Uterus (tissue), 4 donors: ENCODE data around the gene NR1I3. TPM values are rescaled to one million over a fixed set of nuclear protein-coding genes. Genes with fewer than 3 reads are reported as not detected.
"Not testable (repeated sequence)": the region's sequence is repeated elsewhere in the genome, so short reads cannot be mapped to it uniquely, and the experiment has no call there.

ENCODE experiments used
- DNase-seq, 2 donors: peaks; one replicate each; pipeline ENCODE4 v3.0.0-alpha.2; 2019 to 2020
- H3K27ac ChIP-seq, 2 donors: fragments of 200-600 bp; sonication (generic); 1 replicate in 1 of 2; 2 replicates in 1 of 2; pipeline ENCODE4 v1.5.1; 2016 to 2018
- H3K27me3 ChIP-seq, 2 donors: fragments of 200-600 bp; sonication (generic); one replicate each; pipeline ENCODE4 v1.5.1; 2018 to 2019; ENCODE audit warnings: control low read depth in 1 of 2
- H3K36me3 ChIP-seq, 2 donors: fragments of 200-600 bp; sonication (generic); one replicate each; pipeline ENCODE4 v1.5.1; 2019; ENCODE audit warnings: control low read depth in 1 of 2
- H3K4me1 ChIP-seq, 2 donors: fragments of 200-600 bp; sonication (generic); one replicate each; pipeline ENCODE4 v1.5.1; 2018 to 2019; ENCODE audit warnings: control low read depth in 1 of 2
- H3K4me3 ChIP-seq, 2 donors: fragments of 200-600 bp; sonication (generic); 1 replicate in 1 of 2; 2 replicates in 1 of 2; pipeline ENCODE4 v1.5.1; 2018 to 2019; ENCODE audit warnings: mild to moderate bottlenecking in 1 of 2
- H3K9me3 ChIP-seq, 2 donors: fragments of 200-600 bp; sonication (generic); one replicate each; pipeline ENCODE4 v1.5.1; 2019; ENCODE audit warnings: control low read depth in 1 of 2
- POLR2A ChIP-seq, 2 donors: fragments of 450-650 bp; IDR thresholded peaks; one replicate each; pipeline ENCODE4 v1.6.1; 2016; ENCODE audit warnings: antibody characterized with exemption in 2 of 2, mild to moderate bottlenecking in 1 of 2, moderate library complexity in 1 of 2
- intact Hi-C: fragments of 100-400 bp; cut with DNase I; formaldehyde crosslinking; loops from one replicate; pipeline ENCODE4 v1.15.1; 2023; ENCODE audit warnings: low total_unique reads
- total RNA-seq, 4 donors: library from RNA; depleted of rRNA in 3 of 4; stranded (reverse); fragments of >200 nt in 3 of 4; gene quantifications; one replicate each; pipeline versions ENCODE4 v1.1.0 to v1.2.4, GENCODE V29; 2014 to 2023
- TF ChIP-seq, protein P1 (sequence below), 4 experiments: fragments of 200-600 bp in 2 of 4; fragments of 450-650 bp in 2 of 4; sonication (generic) in 2 of 4; IDR thresholded peaks; one replicate each; pipeline ENCODE4 v1.5.1; 2016 to 2019; ENCODE audit warnings: antibody characterized with exemption in 4 of 4, mild to moderate bottlenecking in 2 of 4, moderate library complexity in 1 of 4
- donor health status: DM: yes; HTN: yes; CAD: no.

Gene NR1I3
- total RNA-seq, 4 donors from 2014 or later, result not detected

GRCh38 chr1:161259345-161259702 lies 21.3 kb upstream of the NR1I3 start:
- Histone ChIP-seq H3K9me3 (no peaks in the 10 kb centered on the region), H3K4me1 (no peaks in the 10 kb centered on the region), H3K36me3 (no peaks in the 10 kb centered on the region), H3K27ac (no peak overlapping the region), H3K4me3 (peak overlapping the region in 1 of 2 donors; percentile 35), H3K27me3 (peaks cover 3 to 10% of the 10 kb centered on the region in 2 donors)
- TF ChIP-seq POLR2A (IDR thresholded peaks at IDR 0.05), result no peak
- TF ChIP-seq, protein P1, sequence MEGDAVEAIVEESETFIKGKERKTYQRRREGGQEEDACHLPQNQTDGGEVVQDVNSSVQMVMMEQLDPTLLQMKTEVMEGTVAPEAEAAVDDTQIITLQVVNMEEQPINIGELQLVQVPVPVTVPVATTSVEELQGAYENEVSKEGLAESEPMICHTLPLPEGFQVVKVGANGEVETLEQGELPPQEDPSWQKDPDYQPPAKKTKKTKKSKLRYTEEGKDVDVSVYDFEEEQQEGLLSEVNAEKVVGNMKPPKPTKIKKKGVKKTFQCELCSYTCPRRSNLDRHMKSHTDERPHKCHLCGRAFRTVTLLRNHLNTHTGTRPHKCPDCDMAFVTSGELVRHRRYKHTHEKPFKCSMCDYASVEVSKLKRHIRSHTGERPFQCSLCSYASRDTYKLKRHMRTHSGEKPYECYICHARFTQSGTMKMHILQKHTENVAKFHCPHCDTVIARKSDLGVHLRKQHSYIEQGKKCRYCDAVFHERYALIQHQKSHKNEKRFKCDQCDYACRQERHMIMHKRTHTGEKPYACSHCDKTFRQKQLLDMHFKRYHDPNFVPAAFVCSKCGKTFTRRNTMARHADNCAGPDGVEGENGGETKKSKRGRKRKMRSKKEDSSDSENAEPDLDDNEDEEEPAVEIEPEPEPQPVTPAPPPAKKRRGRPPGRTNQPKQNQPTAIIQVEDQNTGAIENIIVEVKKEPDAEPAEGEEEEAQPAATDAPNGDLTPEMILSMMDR (IDR thresholded peaks at IDR 0.05), result no peak
- DNase-seq, result no peak
- intact Hi-C loops, result no loop called here

- intact Hi-C loops, result no loop called here
- peak in 1 of 2 donors; percentile 18 for DNase-seq
- Histone ChIP-seq H3K4me3 (peak within 1 kb of the TSS; percentile 28 to 35), H3K36me3 (no peaks in the 10 kb centered on the region), H3K9me3 (no peaks in the 10 kb centered on the region), H3K27me3 (peaks cover 3 to 10% of the 10 kb centered on the region in 2 donors), H3K4me1 (no peaks in the 10 kb centered on the region), H3K27ac (no peak within 1 kb of the TSS)
- no peak for TF ChIP-seq POLR2A (IDR thresholded peaks at IDR 0.05)
- TF ChIP-seq, protein P1 (IDR thresholded peaks at IDR 0.05), result no peak
Observed at GRCh38 chr1:161258439-161259344, 20.7 kb upstream of the NR1I3 start, which contains the start of gene PCP4L1. Gene PCP4L1 (plus strand): TSS chr1:161258745. CDS start chr1:161258975, 230 bp downstream.

- intact Hi-C loops, H3K9me3 ChIP-seq, H3K36me3 ChIP-seq, H3K27ac ChIP-seq, DNase-seq, H3K4me1 ChIP-seq, H3K4me3 ChIP-seq: not testable (repeated sequence)
- H3K27me3 ChIP-seq, result peaks cover 3 to 10% of the 10 kb centered on the region in 2 donors
Observed at GRCh38 chr1:161257109-161257508, 19.1 kb upstream of the NR1I3 start.

DNA sequence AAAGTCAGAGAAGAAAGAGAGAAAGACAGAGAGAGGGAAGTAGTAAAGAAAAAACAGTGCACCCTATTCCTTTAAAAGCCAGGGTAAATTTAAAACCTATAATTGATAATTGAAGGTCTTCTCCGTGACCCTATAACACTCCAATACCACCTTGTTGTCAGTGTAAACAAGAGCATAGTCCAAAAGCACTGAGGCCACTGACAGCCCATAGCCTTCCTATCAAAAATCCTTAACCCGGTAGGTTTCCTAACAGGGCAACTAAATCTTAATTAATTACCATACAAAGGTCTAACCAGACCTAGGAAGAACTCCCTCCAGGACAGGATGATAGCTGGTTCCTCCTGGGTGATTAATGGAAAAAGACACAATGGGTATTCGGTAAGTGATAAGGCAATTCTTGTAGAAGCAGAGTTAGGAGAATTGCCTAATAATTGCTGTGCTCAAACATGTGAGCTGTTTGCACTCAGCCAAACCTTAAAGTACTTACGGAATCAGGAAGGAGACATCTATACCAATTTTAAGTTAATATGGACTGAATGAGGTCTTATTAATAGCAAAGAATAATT lies 18.0 kb upstream of the NR1I3 start:
- H3K27ac ChIP-seq, H3K36me3 ChIP-seq, H3K9me3 ChIP-seq, DNase-seq, H3K4me1 ChIP-seq, H3K4me3 ChIP-seq, intact Hi-C loops: not testable (repeated sequence)
- H3K27me3 ChIP-seq, result peaks cover 3 to 10% of the 10 kb centered on the region in 2 donors

DNA sequence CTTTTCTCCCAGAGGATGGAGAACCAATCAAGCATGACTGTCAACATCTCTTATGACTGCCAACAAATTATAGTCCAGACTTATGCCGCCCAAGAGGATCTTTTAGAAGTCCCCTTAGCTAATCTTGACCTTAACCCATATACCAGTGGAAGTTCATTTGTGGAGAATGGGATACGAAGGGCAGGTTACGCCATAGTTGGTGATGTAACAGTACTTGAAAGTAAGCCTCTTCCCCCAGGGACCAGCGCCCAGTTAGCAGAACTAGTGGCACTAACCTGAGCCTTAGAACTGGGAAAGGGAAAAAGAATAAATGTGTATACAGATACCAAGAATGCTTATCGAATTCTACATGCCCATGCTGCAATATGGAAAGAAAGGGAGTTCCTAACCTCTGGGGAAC lies 17.3 kb upstream of the NR1I3 start:
- H3K4me3 ChIP-seq, DNase-seq, intact Hi-C loops, H3K9me3 ChIP-seq, H3K27ac ChIP-seq, H3K36me3 ChIP-seq, H3K4me1 ChIP-seq: not testable (repeated sequence)
- peaks cover 3 to 10% of the 10 kb centered on the region in 2 donors for H3K27me3 ChIP-seq

- Histone ChIP-seq H3K27me3 (no peaks in the 10 kb centered on the region), H3K27ac (no peak overlapping the region), H3K36me3 (no peaks in the 10 kb centered on the region), H3K4me1 (no peaks in the 10 kb centered on the region), H3K9me3 (no peaks in the 10 kb centered on the region), H3K4me3 (no peak overlapping the region)
- no peak for TF ChIP-seq POLR2A (IDR thresholded peaks at IDR 0.05)
- TF ChIP-seq, protein P1 (IDR thresholded peaks at IDR 0.05), result no peak
- intact Hi-C loops, result no loop called here
- no peak for DNase-seq
Observed at GRCh38 chr1:161251579-161251978, 13.6 kb upstream of the NR1I3 start.
